ENCODE measurements around the gene SNAI1.

- no peak for TF ChIP-seq CTCF (IDR thresholded peaks at IDR 0.05)
- TF ChIP-seq POLR2A (IDR thresholded peaks at IDR 0.05), result no peak
These were observed 41.3 kb upstream of the SNAI1 start for GRCh38 chr20:49941456-49941855.
